Mucosa of descending colon (tissue), 3 donors: ENCODE measurements around the gene SCG5. TPM values are rescaled to one million over a fixed set of nuclear protein-coding genes. Genes with fewer than 3 reads are reported as not detected.
A peak's percentile ranks its signal among the peaks of the same experiment; 100 is the strongest.

Experiments used
- ATAC-seq: fragments of 200-7000 bp; cut with Tn5 transposase; one replicate; pipeline ENCODE4 v1.9.1; 2020; ENCODE audit warnings: mild to moderate bottlenecking, moderate library complexity
- DNase-seq, 3 donors: peaks; one replicate each; pipeline ENCODE4 v3.0.0-alpha.2; 2020
- H3K36me3 ChIP-seq: fragments of 200-600 bp; one replicate; pipeline ENCODE4 v1.8.0; 2021; ENCODE audit warnings: low read depth, mild to moderate bottlenecking
- H3K4me1 ChIP-seq: fragments of 200-600 bp; one replicate; pipeline ENCODE4 v1.8.0; 2021; ENCODE audit warnings: low read depth, mild to moderate bottlenecking
- H3K4me3 ChIP-seq: fragments of 200-600 bp; one replicate; pipeline ENCODE4 v1.8.0; 2021; ENCODE audit warnings: mild to moderate bottlenecking
- H3K9me3 ChIP-seq: fragments of 200-600 bp; one replicate; pipeline ENCODE4 v1.8.0; 2021; ENCODE audit warnings: mild to moderate bottlenecking
- intact Hi-C, 2 donors: fragments of 100-400 bp; cut with DNase I in 1 of 2; cut with micrococcal nuclease in 1 of 2; formaldehyde crosslinking; loops; one replicate each; pipeline versions ENCODE4 v1.11.0 to v1.11.1; 2022; cut with DNase I, micrococcal nuclease
- total RNA-seq, 3 donors: library from RNA; stranded (reverse); fragmentation: NEBNext Ultra II Directional in 2 of 3; extraction: Animal tissue kit (Norgen Biotek cat#: 25700) in 2 of 3; gene quantifications; one replicate each; pipeline versions ENCODE4 v1.2.1 to v1.2.4, GENCODE V29; 2021 to 2023
- TF ChIP-seq, protein P1 (sequence below): fragments of 200-600 bp; IDR thresholded peaks from one replicate; pipeline ENCODE4 v1.8.0; 2022; ENCODE audit warnings: antibody characterized with exemption, mild to moderate bottlenecking
- donor health status: DM: no; HTN: no; CAD: no; lungs with moderate emphysema.
- donor health status: DM: no; HTN: no; CAD: no.
- donor health status: DM: no; HTN: yes; CAD: no.

Gene SCG5
- total RNA-seq, 3 donors from 2014 or later, result 4.2 to 7.0 (median 5.7) TPM

DNA sequence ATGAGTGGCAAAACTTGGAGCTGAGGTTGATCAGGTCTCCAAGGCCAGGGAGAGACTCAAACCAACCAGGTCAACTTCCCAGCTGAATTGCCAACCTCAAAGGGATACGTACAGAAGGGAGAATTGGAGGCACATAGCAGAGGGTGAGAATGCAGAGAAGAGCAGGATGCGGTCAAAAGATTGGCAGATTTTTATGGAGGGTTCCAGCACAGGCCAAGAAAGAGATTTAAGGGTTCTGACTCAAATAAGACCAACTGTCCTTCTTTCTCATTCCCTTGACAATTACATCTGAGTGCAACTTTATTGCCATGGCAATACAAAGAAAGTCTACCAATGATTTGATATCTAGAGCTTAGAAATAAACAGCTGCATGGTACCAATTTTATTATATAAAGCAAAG, 33.2 kb downstream of the SCG5 start:
- no peaks in the 10 kb centered on the region for H3K9me3 ChIP-seq
- H3K4me1 ChIP-seq, result no peaks in the 10 kb centered on the region
- no peak for ATAC-seq
- no peak for DNase-seq
- H3K4me3 ChIP-seq, result no peak overlapping the region
- TF ChIP-seq, protein P1, sequence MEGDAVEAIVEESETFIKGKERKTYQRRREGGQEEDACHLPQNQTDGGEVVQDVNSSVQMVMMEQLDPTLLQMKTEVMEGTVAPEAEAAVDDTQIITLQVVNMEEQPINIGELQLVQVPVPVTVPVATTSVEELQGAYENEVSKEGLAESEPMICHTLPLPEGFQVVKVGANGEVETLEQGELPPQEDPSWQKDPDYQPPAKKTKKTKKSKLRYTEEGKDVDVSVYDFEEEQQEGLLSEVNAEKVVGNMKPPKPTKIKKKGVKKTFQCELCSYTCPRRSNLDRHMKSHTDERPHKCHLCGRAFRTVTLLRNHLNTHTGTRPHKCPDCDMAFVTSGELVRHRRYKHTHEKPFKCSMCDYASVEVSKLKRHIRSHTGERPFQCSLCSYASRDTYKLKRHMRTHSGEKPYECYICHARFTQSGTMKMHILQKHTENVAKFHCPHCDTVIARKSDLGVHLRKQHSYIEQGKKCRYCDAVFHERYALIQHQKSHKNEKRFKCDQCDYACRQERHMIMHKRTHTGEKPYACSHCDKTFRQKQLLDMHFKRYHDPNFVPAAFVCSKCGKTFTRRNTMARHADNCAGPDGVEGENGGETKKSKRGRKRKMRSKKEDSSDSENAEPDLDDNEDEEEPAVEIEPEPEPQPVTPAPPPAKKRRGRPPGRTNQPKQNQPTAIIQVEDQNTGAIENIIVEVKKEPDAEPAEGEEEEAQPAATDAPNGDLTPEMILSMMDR, result no peak
- intact Hi-C loops, result no loop called here
- no peaks in the 10 kb centered on the region for H3K36me3 ChIP-seq

DNA sequence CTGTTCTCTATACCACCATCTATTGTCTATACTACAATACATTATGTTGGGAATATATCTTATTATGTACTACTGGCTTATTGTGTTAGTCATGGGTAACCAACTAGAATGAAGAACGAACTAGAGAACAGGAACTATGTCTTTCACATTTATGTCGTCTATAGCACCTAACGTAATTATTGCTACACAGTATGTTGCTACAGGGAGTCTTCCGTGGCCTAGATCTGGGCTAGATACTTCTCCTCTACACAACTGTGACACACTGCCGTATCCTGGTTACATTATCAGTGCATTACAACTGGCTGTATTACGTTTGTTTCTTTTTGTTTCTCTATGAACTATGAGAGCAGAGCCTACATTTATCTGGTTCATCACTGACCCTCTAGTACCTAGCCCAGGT, 34.0 kb downstream of the SCG5 start:
- no peaks in the 10 kb centered on the region for H3K36me3 ChIP-seq
- DNase-seq (no peak), ATAC-seq (no peak)
- intact Hi-C loops, result no loop called here
- TF ChIP-seq, protein P1, result no peak
- H3K4me3 ChIP-seq, result no peak overlapping the region
- no peaks in the 10 kb centered on the region for H3K9me3 ChIP-seq
- no peaks in the 10 kb centered on the region for H3K4me1 ChIP-seq

DNA sequence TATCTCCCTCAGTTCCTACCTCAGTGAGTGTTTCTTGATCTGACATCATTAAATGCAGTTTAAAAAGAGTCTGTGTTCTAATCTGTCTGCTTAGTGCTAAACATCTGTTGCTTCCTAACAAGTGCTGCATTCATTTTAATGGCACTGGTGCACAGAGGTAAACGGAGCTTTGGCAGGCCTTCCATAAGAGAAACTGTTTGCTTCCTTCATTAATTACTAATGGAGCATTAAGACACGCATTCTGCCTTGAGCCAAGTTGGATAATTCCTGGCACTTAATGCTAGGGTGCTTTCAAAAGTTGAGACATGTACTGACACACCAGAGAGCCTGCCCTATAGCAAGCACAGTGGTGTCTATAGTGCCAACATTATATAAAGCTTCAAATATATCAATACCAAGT, 34.7 kb downstream of the SCG5 start:
- no peak for DNase-seq
- ATAC-seq, result no peak
- Histone ChIP-seq H3K36me3 (no peaks in the 10 kb centered on the region), H3K4me1 (no peaks in the 10 kb centered on the region), H3K9me3 (no peaks in the 10 kb centered on the region), H3K4me3 (no peak overlapping the region)
- TF ChIP-seq, protein P1, result no peak
- intact Hi-C loops, result no loop called here

DNA sequence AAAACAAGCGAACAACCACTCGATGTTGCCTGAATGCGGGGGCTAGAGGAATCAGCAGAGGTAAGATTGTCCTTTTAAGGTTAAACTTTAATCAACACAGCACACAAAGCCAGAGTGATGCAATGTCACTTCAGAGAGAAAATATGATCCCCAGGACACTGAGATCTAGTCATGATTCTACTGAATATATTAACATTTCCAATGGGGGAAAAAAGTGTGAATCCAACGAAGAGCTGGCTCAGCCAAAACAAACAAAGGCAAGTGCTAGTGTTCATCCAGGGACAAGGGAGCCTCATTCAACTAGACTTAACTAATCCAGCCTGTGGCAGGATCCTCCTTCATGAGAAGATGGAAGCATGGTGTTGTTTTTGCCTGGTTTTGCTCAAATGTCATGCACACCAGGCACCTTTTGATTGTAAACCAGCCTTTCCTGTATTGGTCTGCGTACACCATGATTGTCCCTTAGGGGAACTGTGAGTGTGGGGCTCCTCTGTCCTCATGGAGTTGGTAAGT, 35.8 kb downstream of the SCG5 start:
- TF ChIP-seq, protein P1, result no peak
- Histone ChIP-seq H3K9me3 (no peaks in the 10 kb centered on the region), H3K36me3 (no peaks in the 10 kb centered on the region), H3K4me3 (no peak overlapping the region), H3K4me1 (no peaks in the 10 kb centered on the region)
- ATAC-seq (peak; percentile 72), DNase-seq (no peak)
- intact Hi-C loops, result no loop called here

DNA sequence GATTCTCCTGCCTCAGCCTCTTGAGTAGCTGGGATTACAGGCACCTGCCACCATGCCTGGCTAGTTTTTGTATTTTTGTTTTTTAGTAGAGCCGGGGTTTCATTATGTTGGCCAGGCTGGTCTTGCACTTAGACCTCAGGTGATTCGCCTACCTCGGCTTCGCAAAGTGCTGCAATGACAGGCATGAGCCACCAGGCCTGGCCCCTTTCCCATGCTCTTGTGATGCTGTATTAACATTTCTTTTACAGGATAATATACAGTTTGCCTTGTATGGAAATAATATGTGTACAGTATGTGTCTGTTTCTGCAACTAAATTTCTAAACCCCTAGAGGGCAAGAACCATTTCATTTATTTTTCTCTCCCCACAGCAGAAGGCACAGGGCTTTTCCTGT, 37.8 kb downstream of the SCG5 start:
- TF ChIP-seq, protein P1, result no peak
- H3K36me3 ChIP-seq, result no peaks in the 10 kb centered on the region
- intact Hi-C loops, result no loop called here
- H3K4me1 ChIP-seq, result peaks cover 2% of the 10 kb centered on the region
- H3K4me3 ChIP-seq, result no peak overlapping the region
- ATAC-seq (no peak), DNase-seq (no peak)
- H3K9me3 ChIP-seq, result no peaks in the 10 kb centered on the region

DNA sequence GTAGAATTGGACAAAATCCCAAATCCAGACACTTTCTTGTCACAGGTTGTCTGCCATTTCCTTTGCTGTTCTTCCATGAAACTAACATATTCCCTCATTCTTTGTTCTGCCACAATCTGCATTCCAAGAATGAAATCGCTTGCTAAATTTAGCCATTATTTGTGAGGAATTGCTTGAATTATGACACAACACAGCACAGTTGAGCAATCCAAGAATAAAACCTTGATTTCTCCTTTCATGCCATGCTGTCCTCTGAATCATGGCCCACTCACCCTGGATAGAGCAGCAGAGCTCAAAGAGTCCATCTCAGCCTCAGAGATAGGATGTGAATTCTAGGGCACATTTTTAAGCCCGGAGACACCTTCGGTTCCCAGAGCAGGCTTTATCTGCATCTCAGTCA, 41.1 kb downstream of the SCG5 start:
- H3K4me1 ChIP-seq, result peaks cover 2% of the 10 kb centered on the region
- H3K36me3 ChIP-seq, result no peaks in the 10 kb centered on the region
- no peak overlapping the region for H3K4me3 ChIP-seq
- TF ChIP-seq, protein P1, result no peak
- intact Hi-C loops, result no loop called here
- ATAC-seq (no peak), DNase-seq (no peak)
- no peaks in the 10 kb centered on the region for H3K9me3 ChIP-seq
